VCaP (cell line): ENCODE results near the gene C6orf89.

Experiments used
- H3K27ac ChIP-seq: fragments of 450-650 bp; 2 replicates; pipeline ENCODE4 v1.5.1; 2017
- CTCF ChIP-seq: fragments of 450-650 bp; conservative IDR thresholded peaks from 2 replicates; pipeline ENCODE4 v1.5.1; 2017; ENCODE audit warnings: mild to moderate bottlenecking, moderate library complexity

The C6orf89 gene

GRCh38 chr6:36912586-36912985 is 26.8 kb downstream of the C6orf89 start:
- 0 out of 2 replicates have a peak, but pooled peaks have one; percentile 11 for TF ChIP-seq CTCF
- H3K27ac ChIP-seq = peak overlapping the region; percentile 81

- H3K27ac ChIP-seq = peak overlapping the region; percentile 81
- TF ChIP-seq CTCF = no peak
These were observed 27.3 kb downstream of the C6orf89 start for GRCh38 chr6:36913082-36913481.

GRCh38 chr6:36914227-36914794 is 28.6 kb downstream of the C6orf89 start:
- peak overlapping the region; percentile 81 for H3K27ac ChIP-seq
- TF ChIP-seq CTCF = 0 out of 2 replicates have a peak, but pooled peaks have one; percentile 14

GRCh38 chr6:36915599-36915998 is 29.8 kb downstream of the C6orf89 start:
- no peak overlapping the region for H3K27ac ChIP-seq
- no peak for TF ChIP-seq CTCF

GRCh38 chr6:36916126-36916525 is 30.4 kb downstream of the C6orf89 start:
- no peak overlapping the region for H3K27ac ChIP-seq
- TF ChIP-seq CTCF = no peak

GRCh38 chr6:36917541-36918193 is 31.9 kb downstream of the C6orf89 start:
- no peak overlapping the region; the same call in 1 of the 2 replicates for H3K27ac ChIP-seq
- no peak for TF ChIP-seq CTCF

- H3K27ac ChIP-seq = no peak overlapping the region
- no peak for TF ChIP-seq CTCF
These were observed 34.3 kb downstream of the C6orf89 start for GRCh38 chr6:36920049-36920448.
